HepG2 (cell line): Measurements from ENCODE around the gene TPPP2. TPM values are rescaled to one million over a fixed set of nuclear protein-coding genes. Genes with fewer than 3 reads are reported as not detected.

ENCODE experiments used
- ATAC-seq: fragments of 200-7000 bp; cut with Tn5 transposase; 3 replicates; pipeline ENCODE4 v1.9.1; 2020; ENCODE audit warnings: mild to moderate bottlenecking, moderate library complexity
- BruUV-seq: library from RNA; stranded (reverse); fragments of 400-500 nt; replicated peaks from 2 replicates; lab custom pipeline; 2021; lab: Mats Ljungman, UMichigan
- CTCF ChIA-PET: fragments of 300-600 bp; formaldehyde crosslinking; extraction: SDS; loops from one replicate; lab custom pipeline; 2021; ENCODE audit warnings: low total read pairs, inconsistent platforms, low intra/inter-chr PET ratio; lab: Yijun Ruan, JAX
- POLR2A ChIA-PET: fragments of 350-600 bp; sonication (Branson Sonifier 250); formaldehyde crosslinking; loops from one replicate; lab custom pipeline; 2020; ENCODE audit warnings: antibody characterized with exemption, inconsistent platforms; lab: Yijun Ruan, JAX
- DNase-seq: peaks from one replicate; pipeline ENCODE4 v3.0.0-alpha.2; 2015; ENCODE audit warnings: low spot score
- FAIRE-seq: peaks from 3 replicates; lab custom pipeline; 2011; peaks lifted over from hg19 to GRCh38; lab: Jason Lieb, UNC
- H2AFZ ChIP-seq: one replicate; pipeline ENCODE4 v1.6.1; 2011; ENCODE audit warnings: low read length, inconsistent platforms
- H3K27ac ChIP-seq: fragments of 300-600 bp; 3 replicates; pipeline ENCODE4 v1.8.0; 2011; ENCODE audit warnings: mixed run types, mild to moderate bottlenecking, mixed read lengths, low read length, inconsistent platforms; ENCODE audit not compliant: insufficient read depth; ENCODE audit errors: extremely low read length
- H3K27me3 ChIP-seq, 2 experiments: fragments of 200-600 bp in 1 of 2; 2 replicates in 1 of 2; 3 replicates in 1 of 2; pipeline versions ENCODE4 v1.6.0 to v1.8.0; 2011; ENCODE audit warnings: low read length in 2 of 2, mild to moderate bottlenecking in 2 of 2, moderate library complexity in 2 of 2, inconsistent platforms in 1 of 2; ENCODE audit not compliant: insufficient read depth in 2 of 2, control insufficient read depth in 1 of 2
- H3K36me3 ChIP-seq, 2 experiments: fragments of 200-600 bp in 1 of 2; replicated peaks in 1 of 2; 2 replicates in 1 of 2; 3 replicates in 1 of 2; pipeline versions ENCODE4 v1.5.1 to v1.8.0; 2011; ENCODE audit warnings: low read length in 2 of 2, inconsistent platforms in 1 of 2; ENCODE audit not compliant: insufficient read depth in 2 of 2, control insufficient read depth in 1 of 2
- H3K4me1 ChIP-seq: 2 replicates; pipeline ENCODE4 v1.5.1; 2012; ENCODE audit warnings: low read length, inconsistent platforms; ENCODE audit not compliant: insufficient read depth
- H3K4me2 ChIP-seq: 2 replicates; pipeline ENCODE4 v1.6.0; 2011; ENCODE audit warnings: low read depth, low read length, inconsistent platforms
- H3K4me3 ChIP-seq, 3 experiments: fragments of 200-600 bp in 1 of 3; sonication (generic), shearing (Covaris generic) in 1 of 3; replicated peaks in 1 of 3; 2 replicates each; pipeline ENCODE4 v1.5.1; 2011 to 2016; ENCODE audit warnings: low read length in 3 of 3, inconsistent platforms in 2 of 3, low read depth in 2 of 3, mild to moderate bottlenecking in 2 of 3, control low read depth in 1 of 3, mixed read lengths in 1 of 3; ENCODE audit not compliant: insufficient read depth in 1 of 3
- H3K79me2 ChIP-seq: one replicate; pipeline ENCODE4 v1.6.1; 2011; ENCODE audit warnings: low read length, inconsistent platforms; ENCODE audit not compliant: insufficient read depth
- H3K9ac ChIP-seq: 2 replicates; pipeline ENCODE4 v1.6.0; 2011; ENCODE audit warnings: mild to moderate bottlenecking, low read depth, low read length, inconsistent platforms; ENCODE audit not compliant: insufficient read depth
- H3K9me3 ChIP-seq: 2 replicates; pipeline ENCODE4 v1.5.1; 2012; ENCODE audit warnings: mild to moderate bottlenecking, low read length
- H4K20me1 ChIP-seq: 2 replicates; pipeline ENCODE4 v1.6.0; 2011; ENCODE audit warnings: inconsistent platforms, mild to moderate bottlenecking, low read length, moderate library complexity; ENCODE audit not compliant: insufficient read depth
- FIP1L1 ChIP-seq: fragments of 200-400 bp; formaldehyde crosslinking; IDR thresholded peaks from 2 replicates; pipeline ENCODE4 v1.6.1; 2018; ENCODE audit warnings: low read depth, mild to moderate bottlenecking, low read length, moderate library complexity, borderline replicate concordance; ENCODE audit not compliant: insufficient read depth
- HIC2 ChIP-seq: sonication (generic); formaldehyde crosslinking; IDR thresholded peaks from 2 replicates; pipeline ENCODE4 v1.9.0; 2022; ENCODE audit warnings: low read depth, missing genetic modification reagents
- HMG20B ChIP-seq: conservative IDR thresholded peaks from 2 replicates; pipeline ENCODE4 v1.6.1; 2016; ENCODE audit warnings: missing genetic modification reagents, missing compliant biosample characterization
- REPIN1 ChIP-seq: sonication (generic); formaldehyde crosslinking; IDR thresholded peaks from 2 replicates; pipeline ENCODE4 v1.8.0; 2022; ENCODE audit warnings: missing genetic modification reagents, low read depth, mild to moderate bottlenecking, borderline replicate concordance
- SPEN ChIP-seq: sonication (generic); formaldehyde crosslinking; IDR thresholded peaks from 2 replicates; pipeline ENCODE4 v1.5.1; 2020; ENCODE audit warnings: low read depth, mild to moderate bottlenecking, missing genetic modification reagents
- THAP9 ChIP-seq: sonication (generic); formaldehyde crosslinking; IDR thresholded peaks from 2 replicates; pipeline ENCODE4; 2020; ENCODE audit warnings: missing genetic modification reagents, mild to moderate bottlenecking, borderline replicate concordance
- ZBTB46 ChIP-seq: sonication (generic); formaldehyde crosslinking; IDR thresholded peaks from 2 replicates; pipeline ENCODE4 v1.4.0; 2020; ENCODE audit warnings: mild to moderate bottlenecking, missing genetic modification reagents, borderline replicate concordance
- ZNF451 ChIP-seq: sonication (generic); formaldehyde crosslinking; IDR thresholded peaks from 2 replicates; pipeline ENCODE4 v1.5.0; 2020; ENCODE audit warnings: mild to moderate bottlenecking, missing genetic modification reagents
- ZNF746 ChIP-seq: sonication (generic); formaldehyde crosslinking; IDR thresholded peaks from 2 replicates; pipeline ENCODE4 v1.8.0; 2022; ENCODE audit warnings: mild to moderate bottlenecking, missing genetic modification reagents
- WGBS: methylation state at CpG from one replicate; pipeline ENCODE4 v1.1.6; 2017; ENCODE audit warnings: low lambda C conversion rate; 5-methylcytosine and 5-hydroxymethylcytosine counted together
- in situ Hi-C: cut with HindIII; loops from 2 replicates; pipeline ENCODE4 v1.10.0; 2017; ENCODE audit warnings: low pct_unique_long_range_greater_than_20kb; ENCODE audit not compliant: extremely low pct_ligation_motif_present
- intact Hi-C: fragments of 100-400 bp; cut with micrococcal nuclease; formaldehyde crosslinking; loops from one replicate; pipeline ENCODE4 v1.10.0; 2022; ENCODE audit not compliant: unreplicated experiment
- polyA plus RNA-seq, 8 experiments: library from polyadenylated mRNA; depleted of rRNA in 3 of 8; stranded (reverse) in 7 of 8; unstranded in 1 of 8; fragments of >200 nt; fragmentation: Illumina TruSeq in 4 of 8; extraction: Trizol in 4 of 8; gene quantifications; 2 replicates each; pipeline versions ENCODE4 v1.2.1 to v1.2.3, GENCODE V29; 2011 to 2016; ENCODE audit warnings: low read depth in 4 of 8, missing spikeins in 1 of 8, mixed read lengths in 1 of 8; ENCODE audit not compliant: insufficient read depth in 1 of 8
- total RNA-seq, 5 experiments: library from RNA; depleted of rRNA; stranded (reverse); fragments of >200 nt; fragmentation: Illumina TruSeq; extraction: Trizol; gene quantifications; 2 replicates each; pipeline ENCODE4 v1.2.3, GENCODE V29; 2016; ENCODE audit warnings: low read depth in 1 of 5

TPPP2 gene
- total and polyA plus RNA-seq, 2 of the 13 experiments (the other 11 are each of a cell fraction or from before 2014, with no cell fraction given): 0.58 to 4.2 TPM

- no peak for TF ChIP-seq FIP1L1
- no peak for TF ChIP-seq ZNF746 (CRISPR knock-in tag)
- TF ChIP-seq, all 625 proteins: peak for 0
Observed at GRCh38 chr14:21033133-21033698, 3.2 kb downstream of the TPPP2 start (continued).

GRCh38 chr14:21034707-21035106 is 4.7 kb downstream of the TPPP2 start, which contains the start of gene RNASE13:
Gene RNASE13, minus strand, starts transcription at chr14:21034807. Its CDS starts 519 bp downstream, at chr14:21034288.
- no peaks in the 10 kb centered on the region for H3K9me3 ChIP-seq
- TF ChIP-seq HMG20B (CRISPR knock-in tag) (no peak), THAP9 (CRISPR knock-in tag) (no peak), ZBTB46 (no peak), REPIN1 (CRISPR knock-in tag) (no peak), HIC2 (CRISPR knock-in tag) (no peak), SPEN (no peak), ZNF451 (CRISPR knock-in tag) (no peak)
- CTCF ChIA-PET: no interaction called here
- H3K4me1 ChIP-seq: peaks cover 35% of the 10 kb centered on the region
- no peaks in the 10 kb centered on the region for H3K79me2 ChIP-seq
- WGBS: 44% methylated on average over 5 of the region's 5 CpGs
- no peak within 1 kb of the TSS for H3K27ac ChIP-seq
- no peak within 1 kb of the TSS for H2AFZ ChIP-seq
- DNase-seq (no peak), FAIRE-seq (no peak), ATAC-seq (no peak)
- BruUV-seq: no TSS peak
- H3K9ac ChIP-seq: no peak within 1 kb of the TSS
- H3K36me3 ChIP-seq: no peaks in the 10 kb centered on the region
- no peaks in the 10 kb centered on the region; a peak in 1 of 5 replicates for H3K27me3 ChIP-seq
- in situ Hi-C loops: no loop called here
- H3K4me2 ChIP-seq: no peak within 1 kb of the TSS
- no peak within 1 kb of the TSS for H3K4me3 ChIP-seq
- H4K20me1 ChIP-seq: no peaks in the 10 kb centered on the region
- POLR2A ChIA-PET: interaction anchor here (1.0 to 1.5 kb wide), 2 partner anchors 20 to 21 kb away, joined by 4 to 7 read pairs; no protein-coding TSS in a partner anchor
- intact Hi-C loops: no loop called here
